VCaP (cell line): Measurements from ENCODE around the gene CSH1.
"Not testable (repeated sequence)": the region's sequence is repeated elsewhere in the genome, so short reads cannot be mapped to it uniquely, and the experiment has no call there.

Experiments
- H3K27ac ChIP-seq: fragments of 450-650 bp; 2 replicates; pipeline ENCODE4 v1.5.1; 2017
- TF ChIP-seq, protein P1 (sequence below): fragments of 450-650 bp; conservative IDR thresholded peaks from 2 replicates; pipeline ENCODE4 v1.5.1; 2017; ENCODE audit warnings: mild to moderate bottlenecking, moderate library complexity

The CSH1 gene

GRCh38 chr17:63880706-63881105 lies 15.7 kb downstream of the CSH1 start:
- H3K27ac ChIP-seq: no peak overlapping the region
- TF ChIP-seq, protein P1, sequence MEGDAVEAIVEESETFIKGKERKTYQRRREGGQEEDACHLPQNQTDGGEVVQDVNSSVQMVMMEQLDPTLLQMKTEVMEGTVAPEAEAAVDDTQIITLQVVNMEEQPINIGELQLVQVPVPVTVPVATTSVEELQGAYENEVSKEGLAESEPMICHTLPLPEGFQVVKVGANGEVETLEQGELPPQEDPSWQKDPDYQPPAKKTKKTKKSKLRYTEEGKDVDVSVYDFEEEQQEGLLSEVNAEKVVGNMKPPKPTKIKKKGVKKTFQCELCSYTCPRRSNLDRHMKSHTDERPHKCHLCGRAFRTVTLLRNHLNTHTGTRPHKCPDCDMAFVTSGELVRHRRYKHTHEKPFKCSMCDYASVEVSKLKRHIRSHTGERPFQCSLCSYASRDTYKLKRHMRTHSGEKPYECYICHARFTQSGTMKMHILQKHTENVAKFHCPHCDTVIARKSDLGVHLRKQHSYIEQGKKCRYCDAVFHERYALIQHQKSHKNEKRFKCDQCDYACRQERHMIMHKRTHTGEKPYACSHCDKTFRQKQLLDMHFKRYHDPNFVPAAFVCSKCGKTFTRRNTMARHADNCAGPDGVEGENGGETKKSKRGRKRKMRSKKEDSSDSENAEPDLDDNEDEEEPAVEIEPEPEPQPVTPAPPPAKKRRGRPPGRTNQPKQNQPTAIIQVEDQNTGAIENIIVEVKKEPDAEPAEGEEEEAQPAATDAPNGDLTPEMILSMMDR: no peak

DNA sequence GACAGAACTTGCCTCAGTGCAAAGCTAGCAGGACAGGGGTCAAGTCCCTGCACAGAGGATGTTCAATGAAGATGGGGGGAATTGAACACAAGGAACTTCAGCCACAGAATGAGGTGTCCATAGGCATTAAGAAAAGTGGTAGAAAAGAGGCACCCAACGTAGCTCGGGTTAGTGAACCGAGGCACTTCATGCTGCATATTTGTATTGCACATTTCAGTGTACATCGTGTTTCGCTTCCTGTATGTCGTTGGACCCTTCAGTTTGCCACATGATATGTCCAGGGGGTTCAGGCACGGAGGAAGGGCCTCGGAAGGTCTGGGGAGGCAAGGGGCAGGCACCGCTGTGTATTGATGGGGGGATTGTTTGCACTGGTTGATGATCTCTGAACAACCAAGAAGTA lies 18.0 kb downstream of the CSH1 start:
- H3K27ac ChIP-seq: not testable (repeated sequence)

DNA sequence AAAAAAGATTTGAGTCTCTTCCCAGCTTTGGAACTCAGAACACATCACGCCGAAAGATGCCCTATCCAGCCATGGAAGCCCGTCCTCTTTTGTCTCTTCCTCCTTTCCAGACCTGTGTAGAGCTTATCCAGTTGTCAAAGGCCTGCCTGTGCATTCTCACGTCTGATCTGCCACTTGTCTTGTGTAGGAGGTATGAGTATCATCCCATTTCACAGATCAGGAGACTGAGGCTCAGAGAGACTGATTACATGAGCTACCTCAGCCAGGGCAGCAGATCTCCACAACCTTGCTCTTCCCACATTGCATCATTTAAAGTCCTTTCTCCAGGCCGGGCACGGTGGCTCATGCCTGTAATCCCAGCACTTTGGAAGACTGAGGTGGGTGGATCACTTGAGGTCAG lies 21.7 kb downstream of the CSH1 start:
- H3K27ac ChIP-seq: not testable (repeated sequence)

GRCh38 chr17:63874061-63874626 lies 22.2 kb downstream of the CSH1 start:
- not testable (repeated sequence) for H3K27ac ChIP-seq

GRCh38 chr17:63873577-63873976 lies 22.8 kb downstream of the CSH1 start, which contains the start of gene CSH2:
CSH2 (minus strand) TSS chr17:63873677; CDS start chr17:63873614, 63 bp downstream.
- H3K27ac ChIP-seq: not testable (repeated sequence)

GRCh38 chr17:63871646-63872365 lies 24.6 kb downstream of the CSH1 start:
- not testable (repeated sequence) for H3K27ac ChIP-seq

DNA sequence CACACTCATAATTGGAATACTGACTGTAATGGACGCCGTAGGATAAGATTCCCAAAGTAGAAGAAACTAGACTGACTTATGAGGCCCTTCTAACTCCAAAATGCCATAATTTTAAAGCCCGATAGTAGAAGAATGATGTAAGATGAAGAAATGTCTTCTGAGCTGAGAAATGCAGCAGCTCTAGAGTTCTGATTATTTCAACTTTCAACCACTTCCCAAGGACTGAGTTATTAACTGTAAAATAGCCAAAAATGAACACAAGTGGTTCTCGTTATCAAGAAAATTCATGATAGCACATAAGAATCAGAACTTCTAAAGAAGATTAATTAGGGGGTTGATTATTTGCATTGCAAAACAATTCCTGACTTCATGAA lies 26.1 kb downstream of the CSH1 start:
- not testable (repeated sequence) for H3K27ac ChIP-seq

- H3K27ac ChIP-seq: not testable (repeated sequence)
These were observed 26.7 kb downstream of the CSH1 start for GRCh38 chr17:63869491-63870291.

- H3K27ac ChIP-seq: not testable (repeated sequence)
These were observed 29.7 kb downstream of the CSH1 start for GRCh38 chr17:63866625-63867024.

DNA sequence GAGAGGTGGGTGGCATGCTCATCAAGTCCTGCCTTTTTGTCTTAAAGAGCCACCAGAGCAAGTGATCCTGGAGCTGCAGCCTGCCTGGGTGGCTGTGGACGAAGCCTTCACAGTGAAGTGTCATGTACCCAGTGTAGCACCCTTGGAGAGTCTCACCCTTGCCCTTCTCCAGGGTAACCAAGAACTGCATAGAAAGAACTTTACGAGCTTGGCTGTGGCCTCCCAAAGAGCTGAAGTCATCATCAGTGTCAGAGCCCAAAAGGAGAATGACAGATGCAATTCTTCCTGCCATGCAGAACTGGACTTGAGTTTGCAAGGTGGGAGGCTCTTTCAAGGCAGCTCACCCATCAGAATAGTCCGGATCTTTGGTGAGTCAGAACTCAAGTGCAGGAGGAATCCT lies 37.1 kb downstream of the CSH1 start:
- no peak overlapping the region for H3K27ac ChIP-seq
- TF ChIP-seq, protein P1: no peak

- not testable (repeated sequence) for H3K27ac ChIP-seq
These were observed 39.9 kb downstream of the CSH1 start for GRCh38 chr17:63856425-63856824.

- H3K27ac ChIP-seq: no peak overlapping the region
- TF ChIP-seq, protein P1: no peak
These were observed 41.2 kb downstream of the CSH1 start for GRCh38 chr17:63855185-63855584.
